Osteoblast (primary cell): ENCODE results near the gene HYAL2. TPM values are rescaled to one million over a fixed set of nuclear protein-coding genes. Genes with fewer than 3 reads are reported as not detected.

Experiments
- total RNA-seq: library from RNA; depleted of rRNA; stranded (reverse); fragments of >200 nt; gene quantifications from 2 replicates; pipeline ENCODE4 v1.2.3, GENCODE V29; 2012

Gene HYAL2
- total RNA-seq, 1 donor: 32.9 TPM

Other genes starting within 250 kb of the HYAL2 start
- 148 and 150 TPM in 2 replicates for gene RBM5, start 233.8 kb downstream of the HYAL2 start, total RNA-seq
- gene SEMA3F, start 167.4 kb downstream of the HYAL2 start, total RNA-seq: 5.1 and 16.5 TPM in 2 replicates
- gene GNAT1, start 131.1 kb downstream of the HYAL2 start, total RNA-seq: not detected in 2 replicates
- gene SLC38A3, start 117.5 kb downstream of the HYAL2 start, total RNA-seq: 0.29 and 0.36 TPM in 2 replicates
- 223 and 248 TPM in 2 replicates for gene GNAI2, start 86.5 kb downstream of the HYAL2 start, total RNA-seq
- 5.9 and 10.1 TPM in 2 replicates for gene SEMA3B, start 53.6 kb downstream of the HYAL2 start, total RNA-seq
- gene LSMEM2, start 43.7 kb downstream of the HYAL2 start, total RNA-seq: not detected in 2 replicates
- gene IFRD2, start 30.3 kb downstream of the HYAL2 start, total RNA-seq: 60.4 and 65.1 TPM in 2 replicates
- 1.8 and 4.1 TPM in 2 replicates for gene HYAL3, start 23.3 kb downstream of the HYAL2 start, total RNA-seq
- 6.5 and 8.0 TPM in 2 replicates for gene NAA80, start 23.3 kb downstream of the HYAL2 start, total RNA-seq
- gene HYAL1, start 19.2 kb downstream of the HYAL2 start, total RNA-seq: under 0.01 and 0.59 TPM in 2 replicates
- 15.9 and 16.6 TPM in 2 replicates for gene TUSC2, start 5.5 kb upstream of the HYAL2 start, total RNA-seq
- gene RASSF1, start 18.1 kb upstream of the HYAL2 start, total RNA-seq: 17.4 and 18.1 TPM in 2 replicates
- 0.88 and 2.9 TPM in 2 replicates for gene ZMYND10, start 23.0 kb upstream of the HYAL2 start, total RNA-seq
- gene NPRL2, start 28.0 kb upstream of the HYAL2 start, total RNA-seq: 21.7 and 22.1 TPM in 2 replicates
- 22.1 and 25.0 TPM in 2 replicates for gene CYB561D2, start 28.1 kb upstream of the HYAL2 start, total RNA-seq
- gene TMEM115, start 36.8 kb upstream of the HYAL2 start, total RNA-seq: 61.6 and 73.1 TPM in 2 replicates
- not detected in 2 replicates for gene CACNA2D2, start 180.9 kb upstream of the HYAL2 start, total RNA-seq
- 17.7 and 18.8 TPM in 2 replicates for gene C3orf18, start 245.0 kb upstream of the HYAL2 start, total RNA-seq
- gene HEMK1, start 246.8 kb upstream of the HYAL2 start, total RNA-seq: 8.5 and 8.7 TPM in 2 replicates